Thoracic aorta (tissue), 2 donors: ENCODE results near the gene LELP1. TPM values are rescaled to one million over a fixed set of nuclear protein-coding genes. Genes with fewer than 3 reads are reported as not detected.

Experiments used
- ATAC-seq: fragments of 150-250 bp; one replicate; pipeline ENCODE4 v1.8.0; 2017; ENCODE audit warnings: low read depth; ENCODE audit not compliant: insufficient number of reproducible peaks, low FRiP score
- DNase-seq: peaks from one replicate; pipeline ENCODE4 v3.0.0-alpha.2; 2020; ENCODE audit warnings: low spot score
- H3K27ac ChIP-seq, 2 donors: fragments of 200-600 bp; sonication (generic); 1 replicate in 1 of 2; 2 replicates in 1 of 2; pipeline ENCODE4 v1.5.1; 2016; ENCODE audit warnings: mild to moderate bottlenecking in 2 of 2, moderate library complexity in 2 of 2
- H3K27me3 ChIP-seq: fragments of 200-600 bp; sonication (generic); replicated peaks from 2 replicates; pipeline ENCODE4 v1.6.0; 2016; ENCODE audit warnings: mild to moderate bottlenecking; ENCODE audit not compliant: insufficient read depth
- H3K36me3 ChIP-seq: fragments of 200-600 bp; sonication (generic); one replicate; pipeline ENCODE4 v1.5.1; 2016
- H3K4me1 ChIP-seq, 2 donors: fragments of 200-600 bp; sonication (generic); 1 replicate in 1 of 2; 2 replicates in 1 of 2; pipeline versions ENCODE4 v1.5.1 to v1.6.0; 2016; ENCODE audit warnings: low read depth in 2 of 2, mild to moderate bottlenecking in 1 of 2; ENCODE audit not compliant: control insufficient read depth in 1 of 2
- H3K4me3 ChIP-seq: fragments of 200-600 bp; sonication (generic); 2 replicates; pipeline ENCODE4 v1.5.1; 2016; ENCODE audit warnings: mild to moderate bottlenecking
- H3K9me3 ChIP-seq: fragments of 200-600 bp; sonication (generic); 2 replicates; pipeline ENCODE4 v1.5.1; 2016
- CTCF ChIP-seq: fragments of 200-600 bp; sonication (generic); IDR thresholded peaks from one replicate; pipeline ENCODE4 v1.5.1; 2019; ENCODE audit warnings: antibody characterized with exemption
- total RNA-seq, 2 donors: library from RNA; depleted of rRNA; stranded (reverse); fragments of >200 nt; gene quantifications; one replicate each; pipeline versions ENCODE4 v1.1.0 to v1.2.3, GENCODE V29; 2016

Gene LELP1
- total RNA-seq, 2 donors from 2014 or later = not detected

- Histone ChIP-seq H3K4me1 (no peaks in the 10 kb centered on the region), H3K4me3 (no peak overlapping the region), H3K27ac (no peak overlapping the region), H3K9me3 (no peaks in the 10 kb centered on the region), H3K27me3 (no peaks in the 10 kb centered on the region), H3K36me3 (no peaks in the 10 kb centered on the region)
- TF ChIP-seq CTCF = no peak
- no peak for ATAC-seq
- DNase-seq = no peak
Observed at GRCh38 chr1:153238527-153238926, 35.3 kb downstream of the LELP1 start.

- Histone ChIP-seq H3K36me3 (no peaks in the 10 kb centered on the region), H3K27ac (no peak overlapping the region), H3K9me3 (no peaks in the 10 kb centered on the region), H3K4me1 (no peaks in the 10 kb centered on the region), H3K4me3 (no peak overlapping the region), H3K27me3 (no peaks in the 10 kb centered on the region)
- DNase-seq (no peak), ATAC-seq (no peak)
- no peak for TF ChIP-seq CTCF
Observed at GRCh38 chr1:153242160-153242559, 38.9 kb downstream of the LELP1 start.

GRCh38 chr1:153245466-153245865 is 42.2 kb downstream of the LELP1 start:
- TF ChIP-seq CTCF = no peak
- Histone ChIP-seq H3K27ac (no peak overlapping the region), H3K36me3 (no peaks in the 10 kb centered on the region), H3K9me3 (no peaks in the 10 kb centered on the region), H3K4me3 (no peak overlapping the region), H3K27me3 (no peaks in the 10 kb centered on the region), H3K4me1 (no peaks in the 10 kb centered on the region)
- ATAC-seq (no peak), DNase-seq (no peak)

GRCh38 chr1:153246018-153246417 is 42.8 kb downstream of the LELP1 start:
- H3K9me3 ChIP-seq = no peaks in the 10 kb centered on the region
- DNase-seq = no peak
- no peaks in the 10 kb centered on the region for H3K27me3 ChIP-seq
- no peak overlapping the region for H3K27ac ChIP-seq
- H3K36me3 ChIP-seq = no peaks in the 10 kb centered on the region
- H3K4me3 ChIP-seq = no peak overlapping the region
- TF ChIP-seq CTCF = no peak
- no peaks in the 10 kb centered on the region for H3K4me1 ChIP-seq
- ATAC-seq = no peak

- Histone ChIP-seq H3K4me3 (no peak overlapping the region), H3K9me3 (no peaks in the 10 kb centered on the region), H3K27ac (no peak overlapping the region), H3K36me3 (no peaks in the 10 kb centered on the region), H3K27me3 (no peaks in the 10 kb centered on the region), H3K4me1 (no peaks in the 10 kb centered on the region)
- ATAC-seq (no peak), DNase-seq (no peak)
- no peak for TF ChIP-seq CTCF
Observed at GRCh38 chr1:153246825-153247224, 43.6 kb downstream of the LELP1 start.
